Measurements from ENCODE around the gene SPATA21. TPM values are rescaled to one million over a fixed set of nuclear protein-coding genes. Genes with fewer than 3 reads are reported as not detected.
"Not testable (repeated sequence)": the region's sequence is repeated elsewhere in the genome, so short reads cannot be mapped to it uniquely, and the experiment has no call there.

The SPATA21 gene, protein sequence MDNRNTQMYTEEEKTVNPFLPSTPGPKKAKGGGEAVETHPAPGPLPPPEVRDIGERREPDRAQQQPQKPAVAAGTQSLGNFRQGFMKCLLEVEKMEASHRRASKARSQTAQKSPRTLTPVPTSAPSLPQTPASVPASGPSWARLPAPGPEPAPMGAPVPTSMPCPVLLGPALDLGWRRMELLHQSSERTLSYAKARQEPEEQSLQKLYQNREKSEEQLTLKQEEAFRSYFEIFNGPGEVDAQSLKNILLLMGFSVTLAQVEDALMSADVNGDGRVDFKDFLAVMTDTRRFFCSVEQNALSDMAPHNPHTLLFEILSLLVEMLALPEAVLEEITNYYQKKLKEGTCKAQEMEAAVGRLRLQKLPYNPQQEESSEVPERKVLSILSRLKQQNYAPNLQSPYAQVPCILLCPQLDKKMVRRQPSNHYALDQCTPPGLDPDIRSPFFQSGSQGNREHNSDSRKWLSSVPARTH
- total RNA-seq (2014; rRNA removed), result not detected in 2 replicates
- 0.05 TPM for polyA plus RNA-seq (2012)

DNA sequence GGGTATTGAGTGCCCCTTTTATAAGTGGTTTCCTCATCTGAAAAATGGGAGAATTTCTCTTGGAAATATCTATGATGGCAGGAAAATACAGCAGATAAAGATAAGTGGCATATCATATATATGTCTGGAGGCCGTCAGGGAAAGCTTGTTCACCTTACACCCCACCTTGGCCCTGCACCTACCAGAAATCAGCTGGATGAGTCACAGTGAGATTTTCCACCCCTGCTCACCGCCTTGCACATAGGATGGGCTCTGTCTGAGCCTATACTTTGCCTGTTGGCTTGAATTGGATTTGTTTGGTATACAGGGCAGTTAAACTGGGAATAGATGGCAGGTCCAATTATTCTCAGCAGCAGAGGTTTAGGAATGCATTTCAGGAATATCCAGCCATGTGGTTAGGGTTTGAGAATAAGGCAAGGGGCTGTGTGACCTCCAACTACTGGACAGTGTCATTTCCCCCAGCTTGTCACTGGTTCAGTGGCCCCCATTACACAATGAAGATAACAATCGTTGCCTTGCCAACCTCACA, at the start of gene SPATA21:
TSS of gene SPATA21 (minus strand) at position 479 of the 529 bp plus-strand sequence. CDS start 6,053 bp downstream, outside the sequence.
- DNase-seq (ENCODE audit: low read depth), result no peak

GRCh38 chr1:16487011-16487410, 49.8 kb upstream of the SPATA21 start:
- not testable (repeated sequence) for DNase-seq (ENCODE audit: low read depth)

DNA sequence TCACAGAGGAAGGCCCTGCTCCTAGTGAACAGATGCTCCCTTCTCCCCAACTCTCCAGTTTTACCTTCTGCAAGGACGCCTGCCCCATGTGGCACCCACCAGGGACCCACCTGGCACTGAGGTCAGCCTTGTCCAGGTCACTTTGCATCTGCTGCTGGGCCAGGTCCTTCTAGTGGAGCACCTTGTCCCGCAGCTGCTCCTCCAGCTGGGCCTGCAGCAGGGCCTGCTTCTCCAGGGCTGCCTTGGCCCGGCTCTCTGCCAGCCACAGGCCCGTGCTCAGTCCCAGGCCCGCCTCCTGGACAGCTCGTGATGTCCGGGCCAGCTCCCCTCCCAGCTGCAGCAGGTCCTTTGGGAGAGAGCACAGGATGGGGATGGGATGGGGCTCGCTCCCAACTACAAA, 49.1 kb upstream of the SPATA21 start:
- not testable (repeated sequence) for DNase-seq (ENCODE audit: low read depth)

DNA sequence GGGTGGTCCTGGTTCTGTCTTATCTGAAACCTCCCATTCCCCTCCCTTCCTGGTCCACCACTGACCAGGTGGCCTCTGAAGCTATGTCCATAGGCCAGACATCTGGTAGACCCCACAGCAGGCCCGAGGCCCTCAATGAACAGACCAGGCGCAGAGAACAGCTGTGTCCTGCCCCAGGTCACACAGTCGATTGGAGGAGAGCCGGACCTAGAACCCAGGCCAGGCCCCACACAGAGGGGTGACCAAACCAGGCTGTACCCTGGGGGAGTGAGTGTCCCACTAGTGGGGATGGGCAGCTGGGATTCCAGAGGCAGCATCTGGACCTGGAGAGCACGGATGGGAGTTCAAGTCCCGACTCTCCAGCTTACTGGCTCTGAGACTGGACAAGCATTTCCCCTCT, 47.7 kb upstream of the SPATA21 start:
- no peak for DNase-seq (ENCODE audit: low read depth)

- DNase-seq (ENCODE audit: low read depth), result no peak
Measured at GRCh38 chr1:16484501-16484835, 47.2 kb upstream of the SPATA21 start.

DNA sequence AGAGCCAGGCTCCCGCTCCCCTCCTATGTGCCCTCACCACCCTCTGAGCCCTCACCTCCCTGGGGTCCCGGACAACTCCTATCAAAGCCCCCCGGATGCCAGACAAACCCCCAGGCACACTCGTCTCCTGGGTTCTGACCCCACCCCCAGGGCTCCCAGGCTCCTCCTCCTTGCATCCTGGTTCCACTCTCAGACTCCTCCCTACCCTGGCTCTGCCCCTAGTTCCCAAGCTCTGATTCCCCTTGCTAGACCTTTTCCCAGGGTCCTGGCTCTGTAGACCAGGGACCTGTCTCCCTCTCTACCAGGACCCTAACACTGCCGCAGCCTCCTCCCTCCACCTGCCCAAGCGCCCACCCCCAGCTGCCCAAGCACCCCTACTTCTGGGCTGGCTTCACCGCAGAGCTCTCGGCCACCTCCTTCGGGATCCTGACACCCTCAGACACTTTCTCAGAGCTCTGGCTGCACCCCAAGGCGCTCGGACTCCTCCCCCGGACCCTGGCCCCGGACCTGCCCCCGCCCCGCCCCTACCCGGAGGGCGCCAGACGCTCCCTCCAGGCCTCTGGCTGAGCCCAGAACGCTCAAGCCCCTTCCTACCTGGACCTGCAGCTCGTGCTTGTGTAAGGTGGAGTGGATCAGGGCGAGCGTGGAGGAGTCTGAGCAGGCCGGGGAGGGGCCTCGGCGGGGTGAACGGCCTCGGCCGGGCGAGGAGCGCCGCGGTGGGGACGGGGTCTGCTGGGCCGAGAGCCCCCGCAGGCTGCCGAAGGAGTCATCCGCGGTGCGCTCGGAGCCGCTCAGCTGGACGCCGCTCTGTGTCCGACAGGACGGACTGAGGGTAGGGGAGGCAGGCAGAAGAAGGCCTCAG, 46.6 kb upstream of the SPATA21 start:
- not testable (repeated sequence) for DNase-seq (ENCODE audit: low read depth)

GRCh38 chr1:16483146-16483545, 45.9 kb upstream of the SPATA21 start:
- DNase-seq (ENCODE audit: low read depth), result not testable (repeated sequence)

- no peak for DNase-seq (ENCODE audit: low read depth)
Measured at GRCh38 chr1:16478091-16478490, 40.9 kb upstream of the SPATA21 start.

- DNase-seq (ENCODE audit: low read depth), result not testable (repeated sequence)
Measured at GRCh38 chr1:16475771-16476770, 38.8 kb upstream of the SPATA21 start.

DNA sequence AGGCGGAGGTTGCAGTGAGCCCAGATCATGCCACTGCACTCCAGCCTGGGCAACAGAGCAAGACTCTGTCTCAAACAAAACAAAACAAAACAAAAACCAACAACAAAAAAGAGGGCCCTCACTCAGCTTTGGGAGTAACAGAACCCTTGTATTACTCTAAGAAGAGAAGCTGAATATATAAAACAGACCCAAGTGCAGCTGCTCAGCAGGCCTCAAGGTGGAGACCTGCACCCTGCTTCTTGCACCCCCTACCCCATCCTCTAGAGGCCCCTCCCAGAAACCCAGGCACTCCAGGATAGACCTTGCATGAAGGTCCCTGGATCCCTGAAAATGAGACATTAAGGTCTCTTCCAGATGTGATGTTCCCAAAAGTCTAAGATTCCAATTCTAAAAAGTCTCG, 37.7 kb upstream of the SPATA21 start:
- DNase-seq (ENCODE audit: low read depth), result not testable (repeated sequence)

- DNase-seq (ENCODE audit: low read depth), result no peak
Measured at GRCh38 chr1:16474166-16474800, 37.1 kb upstream of the SPATA21 start.

DNA sequence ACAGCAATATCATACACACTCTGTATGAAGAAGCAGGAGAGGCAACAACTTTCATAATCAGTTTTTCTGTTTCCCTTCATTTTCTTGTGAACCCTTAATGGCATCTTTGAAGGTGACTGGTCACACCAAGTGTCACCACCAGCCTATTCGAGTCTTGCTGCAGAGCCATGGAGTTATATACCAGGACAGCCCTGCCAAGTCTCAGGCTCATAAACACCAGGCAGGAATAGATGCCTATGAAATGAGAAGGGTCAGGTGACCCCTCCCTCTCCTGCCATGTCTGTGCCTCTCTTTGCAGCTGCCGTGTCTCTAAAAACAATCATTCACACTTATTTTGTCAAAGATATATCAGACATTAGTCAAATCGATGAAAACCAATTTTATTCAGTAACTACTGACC, 31.3 kb upstream of the SPATA21 start:
- DNase-seq (ENCODE audit: low read depth), result no peak

DNA sequence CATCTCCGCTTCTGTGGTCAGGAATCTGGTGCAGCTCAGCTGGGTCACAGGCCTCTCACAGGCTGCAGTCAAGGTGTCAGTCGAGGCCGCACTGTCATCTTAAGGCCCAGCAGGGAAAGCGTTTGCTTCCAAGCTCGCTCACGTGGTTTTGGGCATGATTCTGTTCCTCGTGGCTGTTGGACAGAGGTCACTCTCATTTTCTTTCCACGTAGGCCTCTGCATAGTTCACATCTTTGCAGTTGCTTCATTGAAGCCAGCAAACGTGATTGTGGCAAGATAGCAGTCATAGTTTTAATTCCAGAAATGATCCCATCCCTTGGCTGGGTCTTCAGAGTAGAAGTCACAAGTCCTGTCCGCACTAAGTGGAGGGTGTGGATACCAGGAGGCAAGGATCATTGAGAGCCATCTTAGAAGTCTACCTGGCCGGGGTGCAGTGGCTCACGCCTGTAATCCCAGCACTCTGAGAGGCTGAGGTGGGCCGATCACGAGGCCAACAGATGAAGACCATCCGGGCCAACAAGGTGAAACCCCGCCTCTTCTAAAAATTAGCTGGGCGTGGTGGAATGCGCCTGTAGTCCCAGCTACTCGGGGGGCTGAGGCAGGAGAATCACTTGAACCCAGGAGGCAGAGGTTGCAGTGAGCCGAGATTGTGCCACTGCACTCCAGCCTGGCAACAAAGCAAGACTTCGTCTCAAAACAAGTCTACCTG, 27.8 kb upstream of the SPATA21 start:
- DNase-seq (ENCODE audit: low read depth), result no peak

DNA sequence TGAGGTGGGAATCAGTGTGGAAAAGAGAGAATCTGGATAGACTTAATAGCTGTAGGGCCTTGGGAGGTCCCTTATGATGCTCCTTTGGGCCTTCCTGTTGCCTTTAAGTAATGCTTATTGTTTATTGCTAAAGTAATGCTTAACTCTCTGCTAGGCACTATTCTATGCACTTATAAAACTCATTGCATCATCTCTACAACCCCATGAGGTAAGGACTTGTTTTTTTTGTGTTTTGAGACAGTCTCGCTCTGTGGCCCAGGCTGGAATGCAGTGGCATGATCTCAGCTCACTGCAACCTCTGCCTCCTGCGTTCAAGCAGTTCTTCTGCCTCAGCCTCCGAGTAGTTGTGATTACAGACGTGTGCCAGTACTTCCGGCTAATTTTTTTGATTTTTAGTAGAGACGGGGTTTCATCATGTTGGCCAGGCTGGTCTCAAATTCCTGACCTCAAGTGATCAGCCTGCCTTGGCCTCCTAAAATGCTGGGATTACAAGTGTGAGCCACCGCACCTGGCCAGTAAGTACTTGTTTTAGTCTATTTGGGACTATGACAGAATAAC, 25.6 kb upstream of the SPATA21 start:
- no peak for DNase-seq (ENCODE audit: low read depth)

GRCh38 chr1:16461681-16462080, 24.5 kb upstream of the SPATA21 start:
- DNase-seq (ENCODE audit: low read depth), result no peak

- DNase-seq (ENCODE audit: low read depth), result no peak
Measured at GRCh38 chr1:16459352-16459925, 22.2 kb upstream of the SPATA21 start.

- DNase-seq (ENCODE audit: low read depth), result no peak
Measured at GRCh38 chr1:16458831-16459230, 21.6 kb upstream of the SPATA21 start.

GRCh38 chr1:16456151-16456550, 18.9 kb upstream of the SPATA21 start:
- not testable (repeated sequence) for DNase-seq (ENCODE audit: low read depth)

DNA sequence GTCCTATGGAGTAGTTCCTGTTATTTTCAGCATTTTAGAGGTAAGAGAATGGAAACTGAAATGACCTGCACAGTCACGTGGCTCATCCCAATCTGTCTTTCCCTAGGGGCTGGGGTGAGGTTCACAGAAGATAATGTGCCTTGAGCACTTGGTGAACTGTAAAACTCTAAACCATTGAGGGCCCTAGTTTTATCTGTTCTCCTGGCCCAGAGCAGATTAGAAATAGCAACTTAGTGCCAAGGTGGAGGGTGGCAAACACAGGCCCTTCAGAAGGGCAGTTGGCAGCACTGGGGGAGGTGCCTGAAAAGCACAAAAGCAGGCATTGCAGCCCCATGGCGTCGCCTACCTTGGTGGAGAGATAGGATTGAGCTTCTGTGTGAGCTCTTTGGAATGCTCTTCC, 17.7 kb upstream of the SPATA21 start:
- not testable (repeated sequence) for DNase-seq (ENCODE audit: low read depth)

All from LHCN-M2 (cell line).